Right kidney (tissue), 1 donor: ENCODE measurements around the gene SDC3.
A peak's percentile ranks its signal among the peaks of the same experiment; 100 is the strongest.

Experiments
- DNase-seq: peaks from one replicate; pipeline ENCODE4 v3.0.0-alpha.2; 2016

Gene SDC3

DNA sequence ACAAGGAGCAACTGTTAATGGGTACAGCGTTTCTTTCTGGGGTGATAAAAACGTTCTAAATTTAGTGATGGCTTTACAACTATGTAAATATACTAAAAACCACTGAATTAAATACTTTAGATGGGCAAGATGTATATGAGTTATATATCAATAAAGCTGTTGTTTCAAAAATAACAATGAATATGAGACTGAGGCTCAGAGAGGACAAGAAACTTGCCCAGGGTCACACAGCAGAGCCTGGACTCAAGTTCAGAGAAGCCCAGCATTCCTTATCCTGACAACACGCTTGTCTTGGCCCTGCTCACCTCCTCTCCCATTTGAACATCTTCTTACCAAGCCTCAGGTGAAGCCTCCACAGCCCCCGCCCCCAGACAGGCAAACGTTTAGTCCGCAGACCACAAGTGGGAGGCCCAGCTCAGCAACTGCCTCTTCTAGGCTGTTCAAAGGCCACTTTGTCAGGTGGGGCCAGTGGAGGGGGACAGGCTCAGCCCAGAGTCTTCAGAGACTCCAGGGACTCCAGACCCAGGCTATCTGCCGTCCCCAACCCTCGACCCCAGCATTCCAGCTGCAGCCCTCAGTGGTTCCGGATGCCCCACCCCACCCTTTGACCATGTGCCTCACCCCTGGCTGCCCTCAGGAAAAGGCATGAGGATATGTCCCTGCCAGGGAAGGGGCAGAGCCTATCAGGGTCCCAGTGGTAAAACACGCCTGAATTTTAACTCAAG is 17.9 kb downstream of the SDC3 start:
- DNase-seq, result no peak

- DNase-seq, result no peak
These were observed 19.0 kb downstream of the SDC3 start for GRCh38 chr1:30889511-30889910.

- no peak for DNase-seq
These were observed 19.6 kb downstream of the SDC3 start for GRCh38 chr1:30888975-30889374.

- peak; percentile 55 for DNase-seq
These were observed 20.2 kb downstream of the SDC3 start for GRCh38 chr1:30888391-30888790.

GRCh38 chr1:30887485-30888315 is 20.9 kb downstream of the SDC3 start:
- DNase-seq, result no peak

GRCh38 chr1:30886710-30887428 is 21.7 kb downstream of the SDC3 start:
- DNase-seq, result no peak

DNA sequence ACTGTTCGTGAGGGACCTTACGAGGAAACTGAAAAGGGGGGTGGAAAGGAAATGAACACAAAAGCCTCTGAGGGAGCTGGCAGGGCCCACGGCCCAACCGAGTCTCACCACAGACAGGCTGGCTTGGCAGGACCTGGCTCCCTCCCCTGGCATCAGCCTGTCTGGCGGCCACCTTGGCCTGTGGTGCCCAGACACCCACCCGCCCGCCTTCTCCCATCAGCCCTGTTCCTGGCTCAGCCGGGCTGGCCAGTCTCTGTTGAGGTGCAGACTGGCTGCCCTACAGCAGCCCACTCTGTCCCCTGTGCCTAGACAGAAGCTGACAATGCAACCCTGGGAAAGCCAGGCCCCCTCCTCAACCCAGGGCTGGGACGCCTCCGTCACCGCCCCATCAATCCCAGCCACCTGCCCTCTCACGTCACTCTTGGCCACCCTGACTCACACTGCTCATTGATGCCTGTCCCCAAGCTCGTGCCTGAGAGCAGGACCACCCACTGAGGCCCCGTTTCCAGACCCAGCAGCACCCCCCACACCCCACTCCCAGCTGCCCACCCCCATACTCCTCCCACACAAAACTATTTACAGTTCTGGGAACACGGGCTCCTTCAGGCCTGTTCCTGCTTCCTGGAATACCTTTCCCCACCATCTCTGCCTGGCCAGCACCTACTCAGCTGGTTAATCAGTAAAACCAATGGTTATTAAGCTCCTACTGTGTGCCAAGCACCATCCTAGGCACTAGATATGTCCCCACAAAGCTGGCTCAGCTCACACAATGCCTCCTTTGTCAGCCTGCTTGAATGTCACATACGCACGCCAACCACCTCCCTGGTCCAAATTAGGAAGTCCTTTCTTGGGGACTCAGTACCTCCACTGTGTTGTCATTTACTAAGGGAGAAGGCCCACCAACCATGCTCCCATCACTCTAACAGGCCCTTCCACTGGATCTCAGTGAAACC is 22.7 kb downstream of the SDC3 start:
- DNase-seq, result no peak

DNA sequence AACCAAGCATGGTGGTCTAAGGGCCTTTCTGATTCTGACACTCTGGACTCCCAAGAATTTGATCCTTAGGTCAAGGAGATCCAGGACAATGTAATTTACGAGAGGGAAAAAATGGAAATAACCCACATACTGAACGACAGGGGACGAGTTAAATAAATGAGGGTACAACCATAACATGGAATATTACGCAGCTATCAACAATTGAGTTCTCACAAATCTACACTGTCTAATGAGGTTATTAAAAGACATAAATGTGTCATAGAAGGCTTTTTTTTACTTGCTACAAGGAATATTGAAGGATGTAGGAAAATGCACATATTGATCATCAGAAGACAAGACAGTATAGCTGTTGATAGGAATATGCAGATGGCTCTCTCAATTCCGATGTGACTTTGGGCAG is 23.8 kb downstream of the SDC3 start:
- DNase-seq, result no peak

GRCh38 chr1:30883389-30884172 is 25.0 kb downstream of the SDC3 start:
- no peak for DNase-seq

- no peak for DNase-seq
These were observed 25.7 kb downstream of the SDC3 start for GRCh38 chr1:30882678-30883388.

DNA sequence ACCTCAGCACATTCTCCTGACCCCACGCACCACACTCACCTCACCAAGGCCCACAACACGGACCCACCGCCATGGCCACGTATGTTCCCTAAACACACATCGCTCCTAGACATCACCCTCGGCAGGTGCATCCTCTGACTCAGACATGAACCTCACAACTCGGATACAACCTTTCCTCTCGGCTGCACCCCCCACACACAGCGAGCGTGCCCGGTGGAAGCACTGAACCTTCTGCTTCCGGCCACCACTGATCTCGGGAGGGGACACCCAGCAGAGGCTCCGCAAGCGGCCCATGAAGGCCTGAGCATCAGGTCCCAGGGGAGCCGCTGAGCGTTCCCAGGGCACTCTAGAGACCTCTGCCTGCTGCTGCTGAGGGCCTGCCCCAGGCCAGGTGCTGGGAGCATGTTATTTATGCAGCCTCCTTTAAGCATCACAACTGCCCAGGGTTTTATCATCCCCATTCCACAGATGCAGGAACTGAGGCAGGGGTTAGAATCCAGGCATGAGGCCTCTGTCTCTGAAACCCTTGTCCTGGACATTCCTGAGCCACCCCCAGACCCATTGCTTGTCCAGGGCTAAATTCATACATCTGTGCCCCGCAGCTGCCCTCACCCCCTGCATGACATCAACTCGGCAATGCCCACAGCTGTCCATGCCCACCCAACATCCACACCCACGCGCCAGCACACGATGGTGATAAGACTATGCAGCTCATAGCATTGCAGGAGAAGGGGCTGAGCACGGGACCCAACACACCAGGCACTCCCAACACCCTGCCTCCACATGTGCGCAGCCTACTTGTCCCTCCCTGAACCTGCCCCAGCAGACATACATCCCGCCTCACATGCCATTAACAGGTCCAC is 27.0 kb downstream of the SDC3 start:
- DNase-seq, result no peak

- DNase-seq, result no peak
These were observed 27.8 kb downstream of the SDC3 start for GRCh38 chr1:30880678-30881318.

GRCh38 chr1:30879940-30880677 is 28.4 kb downstream of the SDC3 start:
- DNase-seq, result no peak

GRCh38 chr1:30879126-30879786 is 29.3 kb downstream of the SDC3 start:
- DNase-seq, result no peak

- DNase-seq, result no peak
These were observed 30.0 kb downstream of the SDC3 start for GRCh38 chr1:30878559-30878958.

DNA sequence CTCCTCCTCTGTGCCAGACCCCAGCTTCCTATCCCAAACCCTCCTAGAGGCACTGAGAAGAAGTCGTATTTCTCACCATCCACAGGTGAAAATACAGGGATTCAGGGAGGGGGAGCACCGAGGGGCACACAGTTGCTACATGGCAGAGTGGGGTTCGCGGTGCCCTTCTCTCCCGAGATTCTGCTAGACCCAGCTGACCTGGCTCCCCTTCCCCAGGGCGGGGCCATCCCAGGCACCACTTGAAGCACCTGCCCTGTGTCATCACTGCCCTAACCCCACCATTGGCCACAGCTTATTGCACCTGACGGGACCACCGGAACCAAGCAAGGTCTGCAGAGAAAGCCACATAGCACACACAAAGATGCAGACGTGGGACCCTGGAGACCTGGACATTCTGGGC is 30.5 kb downstream of the SDC3 start:
- no peak for DNase-seq

DNA sequence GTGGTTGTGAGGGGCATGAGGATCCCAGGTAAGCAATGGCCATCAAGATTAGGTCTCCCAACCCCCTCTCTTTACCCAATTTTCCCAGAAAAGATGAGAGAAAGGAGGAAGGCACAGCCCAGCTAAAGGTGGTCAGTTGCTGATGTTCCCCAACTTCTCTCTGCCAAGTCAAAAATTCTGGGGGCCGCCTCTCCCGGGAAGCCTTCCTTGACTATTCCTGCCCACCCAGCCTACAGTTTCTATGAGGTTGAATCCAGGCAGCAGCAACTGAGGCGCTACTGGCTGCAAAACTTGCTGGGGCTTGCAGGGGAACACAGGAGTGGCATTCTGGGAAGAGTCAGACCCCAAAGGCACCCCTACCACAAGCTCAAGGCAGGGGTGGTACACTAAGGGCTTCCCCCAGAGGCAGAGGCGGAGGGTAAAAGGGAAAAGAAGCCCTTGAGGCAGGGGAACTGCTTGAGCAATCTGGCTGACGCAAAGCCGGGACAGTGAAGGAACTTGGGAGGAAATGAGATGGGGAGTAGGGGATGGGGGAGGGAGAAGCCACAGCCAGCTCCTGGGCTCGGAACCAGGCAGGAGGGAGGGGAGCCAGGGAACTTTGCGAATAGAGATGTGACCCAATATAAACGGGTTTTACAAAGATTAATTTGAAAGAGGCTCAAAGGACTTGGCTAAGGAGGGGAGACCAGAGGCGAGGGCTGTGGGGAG is 31.2 kb downstream of the SDC3 start:
- no peak for DNase-seq
